GM18498 (cell line): ENCODE results near the gene UBE3D.
"Not testable (repeated sequence)": the region's sequence is repeated elsewhere in the genome, so short reads cannot be mapped to it uniquely, and the experiment has no call there.

Experiments used
- ATAC-seq: cut with Tn5 transposase; IDR thresholded peaks from one replicate; pipeline ENCODE4 v1.9.1; 2021; ENCODE audit warnings: mild to moderate bottlenecking, moderate library complexity; ENCODE audit not compliant: unreplicated experiment

UBE3D gene

GRCh38 chr6:82921258-82921657, 144.4 kb downstream of the UBE3D start:
- no peak for ATAC-seq

- no peak for ATAC-seq
Measured at GRCh38 chr6:82917346-82918064, 148.1 kb downstream of the UBE3D start.

GRCh38 chr6:82915666-82916065, 150.0 kb downstream of the UBE3D start:
- ATAC-seq, result no peak

GRCh38 chr6:82914511-82914910, 151.1 kb downstream of the UBE3D start:
- no peak for ATAC-seq

- ATAC-seq, result no peak
Measured at GRCh38 chr6:82910820-82911219, 154.8 kb downstream of the UBE3D start.

- no peak for ATAC-seq
Measured at GRCh38 chr6:82910395-82910794, 155.2 kb downstream of the UBE3D start.

GRCh38 chr6:82909551-82909950, 156.1 kb downstream of the UBE3D start:
- no peak for ATAC-seq

- no peak for ATAC-seq
Measured at GRCh38 chr6:82908661-82909060, 157.0 kb downstream of the UBE3D start.

GRCh38 chr6:82906951-82907350, 158.7 kb downstream of the UBE3D start:
- ATAC-seq, result no peak

GRCh38 chr6:82906489-82906888, 159.2 kb downstream of the UBE3D start:
- no peak for ATAC-seq

- no peak for ATAC-seq
Measured at GRCh38 chr6:82904860-82905259, 160.8 kb downstream of the UBE3D start.

GRCh38 chr6:82904257-82904656, 161.4 kb downstream of the UBE3D start:
- no peak for ATAC-seq

- no peak for ATAC-seq
Measured at GRCh38 chr6:82902290-82902689, 163.4 kb downstream of the UBE3D start.

- ATAC-seq, result no peak
Measured at GRCh38 chr6:82894653-82895259, 170.9 kb downstream of the UBE3D start.

GRCh38 chr6:82893889-82894652, 171.6 kb downstream of the UBE3D start:
- no peak for ATAC-seq

- not testable (repeated sequence) for ATAC-seq
Measured at GRCh38 chr6:82891503-82891902, 174.1 kb downstream of the UBE3D start.

GRCh38 chr6:82891076-82891475, 174.6 kb downstream of the UBE3D start:
- no peak for ATAC-seq

GRCh38 chr6:82890240-82890639, 175.4 kb downstream of the UBE3D start:
- ATAC-seq, result no peak

- no peak for ATAC-seq
Measured at GRCh38 chr6:82889143-82889542, 176.5 kb downstream of the UBE3D start.

GRCh38 chr6:82882363-82883023, 183.1 kb downstream of the UBE3D start:
- no peak for ATAC-seq

- no peak for ATAC-seq
Measured at GRCh38 chr6:82881519-82881918, 184.1 kb downstream of the UBE3D start.
